ENCODE measurements around the gene PATE1. TPM values are rescaled to one million over a fixed set of nuclear protein-coding genes. Genes with fewer than 3 reads are reported as not detected.

The PATE1 gene
- total RNA-seq, 1 experiment from 2014 or later, result not detected

- no peak overlapping the region for H2AFZ ChIP-seq (ENCODE audit: low read depth, low read length, poor library complexity, severe bottlenecking)
- peaks cover 57% of the 10 kb centered on the region for H3K27me3 ChIP-seq (ENCODE audit: insufficient read depth, low read length)
- no peaks in the 10 kb centered on the region for H3K4me1 ChIP-seq (ENCODE audit: control insufficient read depth in 1 of 2, insufficient read depth in 2 of 2, low read length in 2 of 2)
- ChIA-PET RAD21 (ENCODE audit: low non-redundant PET in 1 of 2, low total read pairs in 2 of 2, uncharacterized antibody in 2 of 2, unreplicated experiment in 2 of 2) (no interaction called here), POLR2A (no interaction called here), CTCF (no interaction called here)
- H3K9me3 ChIP-seq (ENCODE audit: control insufficient read depth in 1 of 2, insufficient read depth in 1 of 2, low read depth in 1 of 2, low read length in 2 of 2), result no peaks in the 10 kb centered on the region
- H3K36me3 ChIP-seq (ENCODE audit: control insufficient read depth in 1 of 2, insufficient read depth in 2 of 2, low read length in 2 of 2), result no peaks in the 10 kb centered on the region
- no peak overlapping the region for H3K27ac ChIP-seq (ENCODE audit: low read depth, low read length)
- H3K9me2 ChIP-seq (ENCODE audit: insufficient read depth), result no peaks in the 10 kb centered on the region
- ATAC-seq (no peak), DNase-seq (ENCODE audit: low read depth, low spot score) (no peak)
- no peak overlapping the region for H3K4me3 ChIP-seq (replicated peaks in 1 of 2; ENCODE audit: low read depth in 1 of 2, low read length in 2 of 2)
- H4K20me1 ChIP-seq (ENCODE audit: insufficient read depth), result no peaks in the 10 kb centered on the region
- TF ChIP-seq POLR2AphosphoS5 (IDR thresholded peaks at IDR 0.05; ENCODE audit: low read depth, low read length) (no peak), SRF (IDR thresholded peaks at IDR 0.05; ENCODE audit: low read depth) (no peak), RAD21 (IDR thresholded peaks at IDR 0.05; ENCODE audit: low read depth) (no peak), TCF7L2 (IDR thresholded peaks at IDR 0.05; ENCODE audit: borderline replicate concordance, extremely low read depth, insufficient read depth, insufficient read length) (no peak), ELF1 (IDR thresholded peaks at IDR 0.05; ENCODE audit: borderline replicate concordance, low read depth) (no peak)
- H3K9ac ChIP-seq (ENCODE audit: low read length), result no peak overlapping the region
- no TSS peak for BruUV-seq (replicated peaks)
- intact Hi-C loops (cut with micrococcal nuclease), result no loop called here
- H3K79me2 ChIP-seq (ENCODE audit: insufficient read depth, low read length), result no peaks in the 10 kb centered on the region
- no peak overlapping the region for H3K4me2 ChIP-seq (ENCODE audit: low read length)
These were observed 25.3 kb upstream of the PATE1 start for GRCh38 chr11:125720781-125721180.

GRCh38 chr11:125724125-125724524, 22.0 kb upstream of the PATE1 start:
- RAD21 ChIA-PET (ENCODE audit: low non-redundant PET in 1 of 2, low total read pairs in 2 of 2, uncharacterized antibody in 2 of 2, unreplicated experiment in 2 of 2), result no interaction called here
- CTCF ChIA-PET, result interaction anchor here (0.9 kb wide), 1 partner anchor 470 kb away, joined by 3 read pairs; no protein-coding TSS in a partner anchor
- no peaks in the 10 kb centered on the region for H3K4me1 ChIP-seq (ENCODE audit: control insufficient read depth in 1 of 2, insufficient read depth in 2 of 2, low read length in 2 of 2)
- TF ChIP-seq CBX3 (IDR thresholded peaks at IDR 0.05; ENCODE audit: low read depth) (no peak), RAD21 (IDR thresholded peaks at IDR 0.05; ENCODE audit: low read depth) (peak; percentile 51), POLR2AphosphoS5 (IDR thresholded peaks at IDR 0.05; ENCODE audit: low read depth, low read length) (no peak)
- TF ChIP-seq, protein P1, sequence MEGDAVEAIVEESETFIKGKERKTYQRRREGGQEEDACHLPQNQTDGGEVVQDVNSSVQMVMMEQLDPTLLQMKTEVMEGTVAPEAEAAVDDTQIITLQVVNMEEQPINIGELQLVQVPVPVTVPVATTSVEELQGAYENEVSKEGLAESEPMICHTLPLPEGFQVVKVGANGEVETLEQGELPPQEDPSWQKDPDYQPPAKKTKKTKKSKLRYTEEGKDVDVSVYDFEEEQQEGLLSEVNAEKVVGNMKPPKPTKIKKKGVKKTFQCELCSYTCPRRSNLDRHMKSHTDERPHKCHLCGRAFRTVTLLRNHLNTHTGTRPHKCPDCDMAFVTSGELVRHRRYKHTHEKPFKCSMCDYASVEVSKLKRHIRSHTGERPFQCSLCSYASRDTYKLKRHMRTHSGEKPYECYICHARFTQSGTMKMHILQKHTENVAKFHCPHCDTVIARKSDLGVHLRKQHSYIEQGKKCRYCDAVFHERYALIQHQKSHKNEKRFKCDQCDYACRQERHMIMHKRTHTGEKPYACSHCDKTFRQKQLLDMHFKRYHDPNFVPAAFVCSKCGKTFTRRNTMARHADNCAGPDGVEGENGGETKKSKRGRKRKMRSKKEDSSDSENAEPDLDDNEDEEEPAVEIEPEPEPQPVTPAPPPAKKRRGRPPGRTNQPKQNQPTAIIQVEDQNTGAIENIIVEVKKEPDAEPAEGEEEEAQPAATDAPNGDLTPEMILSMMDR (IDR thresholded peaks at IDR 0.05 in 2 of 3, conservative IDR thresholded peaks at IDR 0.05 in 1 of 3; ENCODE audit: borderline replicate concordance in 1 of 3, insufficient read depth in 1 of 3, low read depth in 2 of 3, low read length in 2 of 3), result peak; percentile 33 to 48 (median 34); a peak in 4 of 6 replicates
- DNase-seq (ENCODE audit: low read depth, low spot score) (peak; percentile 12), ATAC-seq (peak; percentile 82)
- H3K4me3 ChIP-seq (replicated peaks in 1 of 2; ENCODE audit: low read depth in 1 of 2, low read length in 2 of 2), result no peak overlapping the region
- H3K79me2 ChIP-seq (ENCODE audit: insufficient read depth, low read length), result no peaks in the 10 kb centered on the region
- H3K9me3 ChIP-seq (ENCODE audit: control insufficient read depth in 1 of 2, insufficient read depth in 1 of 2, low read depth in 1 of 2, low read length in 2 of 2), result no peaks in the 10 kb centered on the region
- H3K4me2 ChIP-seq (ENCODE audit: low read length), result no peak overlapping the region
- no peaks in the 10 kb centered on the region for H4K20me1 ChIP-seq (ENCODE audit: insufficient read depth)
- no peaks in the 10 kb centered on the region for H3K9me2 ChIP-seq (ENCODE audit: insufficient read depth)
- H2AFZ ChIP-seq (ENCODE audit: low read depth, low read length, poor library complexity, severe bottlenecking), result no peak overlapping the region
- H3K36me3 ChIP-seq (ENCODE audit: control insufficient read depth in 1 of 2, insufficient read depth in 2 of 2, low read length in 2 of 2), result no peaks in the 10 kb centered on the region
- no peak overlapping the region for H3K9ac ChIP-seq (ENCODE audit: low read length)
- H3K27me3 ChIP-seq (ENCODE audit: insufficient read depth, low read length), result peaks cover 59% of the 10 kb centered on the region
- POLR2A ChIA-PET, result no interaction called here
- no TSS peak for BruUV-seq (replicated peaks)
- intact Hi-C loops (cut with micrococcal nuclease), result loop anchor here (1.0 kb wide), 1 partner anchor 150 kb away; no protein-coding TSS in a partner anchor
- no peak overlapping the region for H3K27ac ChIP-seq (ENCODE audit: low read depth, low read length)

All from HCT116 (cell line).